Panc1 (cell line): ENCODE data around the gene PRTFDC1. TPM values are rescaled to one million over a fixed set of nuclear protein-coding genes. Genes with fewer than 3 reads are reported as not detected.
A peak's percentile ranks its signal among the peaks of the same experiment; 100 is the strongest.
"Not testable (repeated sequence)": the region's sequence is repeated elsewhere in the genome, so short reads cannot be mapped to it uniquely, and the experiment has no call there.

Source experiments
- ATAC-seq: fragments of 200-7000 bp; cut with Tn5 transposase; 2 replicates; pipeline ENCODE4 v1.9.1; 2020; ENCODE audit warnings: mild to moderate bottlenecking, moderate library complexity
- BruUV-seq: library from RNA; stranded (reverse); fragments of 400-500 nt; replicated peaks from 2 replicates; lab custom pipeline; 2021; lab: Mats Ljungman, UMichigan
- CTCF ChIA-PET: fragments of 300-600 bp; sonication (Branson Sonifier 250); formaldehyde crosslinking; loops from one replicate; lab custom pipeline; 2022; ENCODE audit warnings: antibody characterized with exemption; lab: Charles Lee
- POLR2A ChIA-PET: fragments of 300-600 bp; sonication (Branson Sonifier 250); formaldehyde crosslinking; loops from one replicate; lab custom pipeline; 2022; ENCODE audit warnings: antibody characterized with exemption; lab: Charles Lee
- DNase-seq: peaks from one replicate; pipeline ENCODE4 v3.0.0-alpha.2; 2010; ENCODE audit warnings: low read depth, low spot score
- H3K27ac ChIP-seq: 2 replicates; pipeline ENCODE4 v1.5.1; 2011; ENCODE audit warnings: mild to moderate bottlenecking, low read length, inconsistent platforms
- H3K27me3 ChIP-seq: fragments of 200-500 bp; sonication (Bioruptor generic); 2 replicates; pipeline ENCODE4 v1.6.0; 2014; ENCODE audit warnings: low read length, inconsistent platforms; ENCODE audit not compliant: control insufficient read depth, insufficient read depth
- H3K36me3 ChIP-seq: fragments of 200-500 bp; sonication (Bioruptor generic); 2 replicates; pipeline ENCODE4 v1.5.1; 2014; ENCODE audit warnings: inconsistent platforms, mild to moderate bottlenecking, low read length, moderate library complexity; ENCODE audit not compliant: control insufficient read depth, insufficient read depth
- H3K4me1 ChIP-seq: 2 replicates; pipeline ENCODE4 v1.5.1; 2011; ENCODE audit warnings: inconsistent platforms, mild to moderate bottlenecking, low read length, moderate library complexity; ENCODE audit not compliant: control insufficient read depth, insufficient read depth
- H3K4me3 ChIP-seq, 2 experiments: 2 replicates each; pipeline ENCODE4 v1.5.1; 2011 to 2012; ENCODE audit warnings: low read depth in 2 of 2, low read length in 2 of 2, mild to moderate bottlenecking in 2 of 2, inconsistent platforms in 1 of 2, moderate library complexity in 1 of 2
- H3K9me3 ChIP-seq: fragments of 200-500 bp; sonication (Bioruptor generic); 2 replicates; pipeline ENCODE4 v1.5.1; 2014; ENCODE audit warnings: low read depth, mild to moderate bottlenecking, inconsistent platforms, low read length, moderate library complexity; ENCODE audit not compliant: control insufficient read depth, insufficient read depth
- POLR2AphosphoS5 ChIP-seq: IDR thresholded peaks from 2 replicates; pipeline ENCODE4 v1.6.1; 2012; ENCODE audit warnings: mild to moderate bottlenecking, low read depth, low read length, moderate library complexity
- REST ChIP-seq, 2 experiments: IDR thresholded peaks; 2 replicates each; pipeline ENCODE4 v1.6.1; 2011 to 2012; ENCODE audit warnings: low read depth in 2 of 2, control low read depth in 1 of 2, low read length in 1 of 2, mild to moderate bottlenecking in 1 of 2, moderate library complexity in 1 of 2; ENCODE audit not compliant: insufficient read depth in 1 of 2
- SIN3A ChIP-seq: IDR thresholded peaks from 2 replicates; pipeline ENCODE4 v1.6.1; 2012; ENCODE audit warnings: low read depth, mild to moderate bottlenecking, low read length, moderate library complexity, borderline replicate concordance; ENCODE audit not compliant: insufficient read depth
- TCF7L2 ChIP-seq: IDR thresholded peaks from 2 replicates; pipeline ENCODE4 v1.6.1; 2011; ENCODE audit warnings: mild to moderate bottlenecking, low read depth, low read length, inconsistent platforms
- in situ Hi-C: cut with HindIII; loops from 2 replicates; pipeline ENCODE4 v1.10.0; 2016; ENCODE audit warnings: low sequenced_read_pairs, low pct_unique_long_range_greater_than_20kb
- intact Hi-C: fragments of 100-400 bp; cut with micrococcal nuclease; formaldehyde crosslinking; loops from one replicate; pipeline ENCODE4 v1.10.0; 2022; ENCODE audit not compliant: unreplicated experiment
- total RNA-seq: library from RNA; stranded (reverse); gene quantifications from one replicate; pipeline ENCODE4 v1.2.1, GENCODE V29; 2021; ENCODE audit not compliant: unreplicated experiment
- TF ChIP-seq, protein P1 (sequence below): fragments of 450-650 bp; IDR thresholded peaks from 2 replicates; pipeline ENCODE4 v1.5.1; 2017; ENCODE audit warnings: mild to moderate bottlenecking

Gene PRTFDC1
- total RNA-seq, 1 experiment from 2014 or later = 3.0 TPM

DNA sequence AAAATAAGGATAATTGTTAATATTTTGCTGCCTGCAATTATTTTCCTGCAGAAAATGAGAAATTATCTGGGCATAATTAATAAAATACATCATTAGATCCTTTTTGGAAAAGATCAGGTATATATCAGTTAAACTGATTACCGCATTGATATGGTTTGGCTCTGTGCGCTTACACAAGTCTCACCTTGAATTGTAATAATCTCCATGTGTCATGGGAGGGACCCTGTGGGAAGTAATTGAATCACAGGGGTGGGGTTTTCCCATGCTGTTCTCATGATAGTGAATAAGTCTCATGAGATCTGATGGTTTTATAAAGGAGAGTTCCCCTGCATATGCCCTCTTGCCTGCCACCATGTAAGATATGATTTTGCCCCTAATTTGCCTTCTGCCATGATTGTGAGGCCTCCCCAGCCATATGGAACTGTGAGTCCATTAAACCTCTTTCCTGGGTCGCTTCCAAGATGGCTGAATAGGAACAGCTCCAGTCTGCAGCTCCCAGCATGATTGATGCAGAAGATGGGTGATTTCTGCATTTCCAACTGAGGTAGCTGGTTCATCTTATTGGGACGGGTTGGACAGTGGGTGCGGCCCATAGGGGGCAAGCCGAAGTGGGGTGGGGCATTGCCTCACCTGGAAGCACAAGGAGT is 30.1 kb downstream of the PRTFDC1 start:
- H3K9me3 ChIP-seq, in situ Hi-C loops, intact Hi-C loops, ATAC-seq, H3K27ac ChIP-seq, BruUV-seq, H3K4me1 ChIP-seq, H3K27me3 ChIP-seq, DNase-seq, H3K36me3 ChIP-seq, H3K4me3 ChIP-seq: not testable (repeated sequence)
- CTCF ChIA-PET = interaction anchor here (0.6 kb wide), 1 partner anchor 8 kb away, joined by 4 read pairs; no protein-coding TSS in a partner anchor
- POLR2A ChIA-PET = interaction anchor here (0.6 kb wide), 1 partner anchor 12 kb away, joined by 7 read pairs; no protein-coding TSS in a partner anchor

DNA sequence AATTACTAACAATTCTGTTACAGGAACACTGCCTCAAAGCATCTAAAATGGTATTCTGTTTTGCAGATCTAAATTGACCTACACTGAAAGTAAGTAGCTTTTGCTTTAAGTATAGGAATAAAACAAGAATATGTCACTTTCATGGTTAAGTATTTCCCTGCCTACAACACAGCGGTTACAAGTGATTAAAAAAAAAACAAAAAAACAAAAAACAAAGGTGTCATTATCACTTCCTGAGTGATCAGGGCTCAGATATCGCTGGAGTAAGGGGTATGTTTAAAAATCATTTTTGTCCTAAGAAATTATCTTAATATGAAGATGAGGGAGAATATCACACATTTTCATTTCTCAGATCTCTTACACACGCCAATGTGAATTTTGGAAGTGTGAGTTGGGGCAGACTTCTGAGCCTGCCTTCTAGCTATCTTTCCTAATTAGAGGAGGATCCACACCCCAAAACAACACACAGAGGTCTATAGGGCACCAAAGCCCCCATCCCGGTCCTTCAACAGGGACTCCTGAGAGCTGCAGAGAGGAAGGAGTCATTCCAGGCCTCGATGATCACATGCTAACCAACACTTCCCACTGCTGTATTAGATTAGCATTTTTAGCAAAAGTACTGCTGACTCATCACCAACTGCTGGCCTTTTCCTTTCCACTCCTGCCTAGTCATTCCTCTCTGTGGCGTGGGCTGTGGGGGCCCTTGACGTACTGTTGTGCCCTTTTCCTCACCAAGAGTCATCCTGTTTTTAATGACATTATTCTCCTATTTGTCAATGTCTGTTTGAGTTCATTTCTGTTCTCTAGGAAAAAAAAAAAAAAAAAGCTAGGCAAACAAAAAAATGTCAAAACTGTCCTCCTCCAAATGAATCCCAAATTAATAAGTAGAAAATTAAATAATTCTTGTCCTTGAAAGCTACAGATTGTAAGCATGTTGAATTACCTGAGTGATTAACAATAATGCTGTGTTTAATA is 31.2 kb downstream of the PRTFDC1 start:
- no peaks in the 10 kb centered on the region for H3K36me3 ChIP-seq
- CTCF ChIA-PET = interaction anchor here (0.6 kb wide), 1 partner anchor 10 kb away, joined by 4 read pairs; no protein-coding TSS in a partner anchor
- TF ChIP-seq, protein P1, sequence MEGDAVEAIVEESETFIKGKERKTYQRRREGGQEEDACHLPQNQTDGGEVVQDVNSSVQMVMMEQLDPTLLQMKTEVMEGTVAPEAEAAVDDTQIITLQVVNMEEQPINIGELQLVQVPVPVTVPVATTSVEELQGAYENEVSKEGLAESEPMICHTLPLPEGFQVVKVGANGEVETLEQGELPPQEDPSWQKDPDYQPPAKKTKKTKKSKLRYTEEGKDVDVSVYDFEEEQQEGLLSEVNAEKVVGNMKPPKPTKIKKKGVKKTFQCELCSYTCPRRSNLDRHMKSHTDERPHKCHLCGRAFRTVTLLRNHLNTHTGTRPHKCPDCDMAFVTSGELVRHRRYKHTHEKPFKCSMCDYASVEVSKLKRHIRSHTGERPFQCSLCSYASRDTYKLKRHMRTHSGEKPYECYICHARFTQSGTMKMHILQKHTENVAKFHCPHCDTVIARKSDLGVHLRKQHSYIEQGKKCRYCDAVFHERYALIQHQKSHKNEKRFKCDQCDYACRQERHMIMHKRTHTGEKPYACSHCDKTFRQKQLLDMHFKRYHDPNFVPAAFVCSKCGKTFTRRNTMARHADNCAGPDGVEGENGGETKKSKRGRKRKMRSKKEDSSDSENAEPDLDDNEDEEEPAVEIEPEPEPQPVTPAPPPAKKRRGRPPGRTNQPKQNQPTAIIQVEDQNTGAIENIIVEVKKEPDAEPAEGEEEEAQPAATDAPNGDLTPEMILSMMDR = no peak
- TF ChIP-seq POLR2AphosphoS5 = no peak
- TF ChIP-seq TCF7L2 = no peak
- no peak for TF ChIP-seq REST (IDR thresholded peaks at IDR 0.05; ENCODE audit: insufficient read depth in 1 of 2, low read depth in 2 of 2, low read length in 1 of 2)
- TF ChIP-seq SIN3A = no peak
- peak overlapping the region; percentile 44 for H3K27ac ChIP-seq
- no peak overlapping the region for H3K4me3 ChIP-seq
- no peaks in the 10 kb centered on the region for H3K27me3 ChIP-seq
- no peak for DNase-seq
- in situ Hi-C loops = no loop called here
- peak; percentile 66; the same call in 1 of the 2 replicates for ATAC-seq
- POLR2A ChIA-PET = interaction anchor here (0.6 kb wide), 1 partner anchor 11 kb away, joined by 7 read pairs; no protein-coding TSS in a partner anchor
- no peaks in the 10 kb centered on the region for H3K9me3 ChIP-seq
- H3K4me1 ChIP-seq = no peaks in the 10 kb centered on the region
- intact Hi-C loops = no loop called here
- BruUV-seq = no TSS peak

DNA sequence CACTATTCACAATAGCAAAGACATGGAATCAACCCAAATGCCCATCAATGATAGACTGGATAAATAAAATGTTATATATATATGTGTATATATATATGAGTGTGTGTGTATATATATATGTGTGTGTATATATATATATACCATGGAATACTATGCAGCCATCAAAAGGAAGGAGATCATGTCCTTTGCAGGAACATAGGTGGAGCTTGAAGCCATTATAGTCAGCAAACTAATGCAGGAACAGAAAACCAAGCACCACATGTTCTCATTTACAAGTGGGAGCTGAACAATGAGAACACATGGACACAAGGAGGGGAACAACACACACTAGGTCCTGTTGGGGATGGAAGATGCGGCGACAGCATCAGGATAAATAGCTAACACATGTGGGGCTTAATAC is 32.2 kb downstream of the PRTFDC1 start:
- intact Hi-C loops, in situ Hi-C loops, DNase-seq, H3K9me3 ChIP-seq, ATAC-seq, CTCF ChIA-PET, H3K27ac ChIP-seq, H3K27me3 ChIP-seq, H3K4me3 ChIP-seq, POLR2A ChIA-PET, BruUV-seq, H3K36me3 ChIP-seq, H3K4me1 ChIP-seq: not testable (repeated sequence)

- H3K9me3 ChIP-seq, intact Hi-C loops, H3K27ac ChIP-seq, DNase-seq, in situ Hi-C loops, BruUV-seq, H3K4me1 ChIP-seq, H3K27me3 ChIP-seq, ATAC-seq, POLR2A ChIA-PET, H3K4me3 ChIP-seq, H3K36me3 ChIP-seq, CTCF ChIA-PET: not testable (repeated sequence)
Measured at GRCh38 chr10:24919629-24920028, 32.8 kb downstream of the PRTFDC1 start.
